ENCODE results near the gene PYGL. TPM values are rescaled to one million over a fixed set of nuclear protein-coding genes. Genes with fewer than 3 reads are reported as not detected.
A peak's percentile ranks its signal among the peaks of the same experiment; 100 is the strongest.

PYGL gene
- total RNA-seq, 1 experiment from 2014 or later: 48.3 TPM

GRCh38 chr14:50875359-50876070 lies 68.8 kb downstream of the PYGL start:
- DNase-seq (ENCODE audit: low read depth): peak; percentile 81

DNA sequence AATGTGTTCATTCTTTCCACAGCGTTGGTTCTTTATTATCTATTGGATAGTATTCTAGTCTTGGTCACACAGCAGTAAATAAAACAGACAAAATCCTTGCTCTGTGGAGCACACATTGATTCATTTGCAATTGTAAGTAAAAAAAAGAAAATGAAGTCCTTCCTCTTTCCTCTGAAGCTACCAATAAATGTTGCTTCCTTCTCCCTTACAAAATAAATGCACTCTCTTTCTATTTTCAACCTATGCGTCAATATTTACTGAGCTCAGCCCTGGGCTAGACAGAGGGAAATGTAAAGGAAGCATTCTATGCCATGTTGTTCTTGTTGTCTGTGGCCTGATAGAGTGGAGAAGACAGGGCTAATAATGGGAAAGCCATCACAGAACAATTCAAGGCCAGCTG lies 69.5 kb downstream of the PYGL start:
- DNase-seq (ENCODE audit: low read depth): no peak

DNA sequence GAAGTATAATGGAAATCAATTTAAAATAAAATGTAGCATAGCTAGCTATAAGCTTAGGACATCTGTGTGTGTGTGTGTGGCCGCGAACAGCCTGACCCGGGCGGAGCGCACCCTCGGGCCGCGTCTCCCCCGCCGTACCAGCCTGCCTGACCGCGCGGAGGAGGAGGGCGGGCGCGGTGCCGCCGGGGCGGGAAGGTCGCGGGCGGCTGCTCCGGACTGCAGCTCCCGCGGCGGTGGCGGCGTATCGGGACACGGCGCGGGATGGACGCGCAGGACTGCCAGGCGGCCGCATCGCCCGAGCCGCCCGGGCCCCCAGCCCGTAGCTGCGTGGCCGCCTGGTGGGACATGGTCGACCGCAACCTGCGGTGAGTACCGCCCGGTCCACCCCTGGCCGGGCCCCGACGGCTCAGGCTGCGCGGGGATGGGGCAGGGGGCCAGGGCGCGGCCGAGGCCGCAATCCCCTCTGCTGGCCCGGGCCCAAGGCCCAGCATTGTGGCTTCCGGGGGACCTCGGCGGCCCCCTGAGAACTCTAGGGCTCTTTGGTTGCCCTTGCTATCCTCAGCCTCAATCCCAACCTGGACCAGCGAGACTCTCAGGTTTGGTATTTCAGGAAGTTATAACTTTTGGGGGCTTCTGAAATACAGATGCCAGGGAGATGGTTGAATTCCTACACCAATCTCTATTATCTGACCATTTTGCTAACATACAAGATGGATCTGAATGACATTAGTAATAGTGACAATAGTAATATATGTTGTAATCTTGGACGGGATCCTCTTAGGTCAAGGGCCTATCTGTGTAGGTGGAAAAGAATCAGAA lies 72.2 kb downstream of the PYGL start, which contains the start of gene ABHD12B:
Gene ABHD12B, plus strand, starts transcription at position 140 of the 819 bp plus-strand sequence. Its CDS starts 122 bp downstream, at position 262.
- DNase-seq (ENCODE audit: low read depth): peak; percentile 5

DNA sequence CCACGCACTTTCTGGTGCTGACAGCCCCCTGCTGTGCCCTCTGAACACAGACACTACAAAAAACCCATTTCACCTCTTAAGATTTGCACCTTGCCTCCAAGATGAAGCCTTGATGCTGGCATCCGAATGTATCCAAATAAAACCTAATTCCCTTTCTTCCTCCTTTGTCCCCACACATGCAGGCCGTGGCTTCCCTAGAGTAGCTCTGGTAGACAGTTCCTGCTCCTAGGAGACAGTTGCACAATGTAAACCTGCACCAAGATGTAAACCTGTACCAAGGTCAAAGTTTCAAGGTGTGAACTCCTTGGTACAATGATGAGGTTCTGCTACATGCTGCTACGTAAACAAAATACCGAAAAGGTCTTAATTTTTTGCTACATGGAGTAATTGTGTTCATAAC lies 73.1 kb downstream of the PYGL start:
- DNase-seq (ENCODE audit: low read depth): no peak

- DNase-seq (ENCODE audit: low read depth): no peak
Observed at GRCh38 chr14:50865391-50866076, 78.7 kb downstream of the PYGL start.

- no peak for DNase-seq (ENCODE audit: low read depth)
Observed at GRCh38 chr14:50864946-50865345, 79.3 kb downstream of the PYGL start.

- no peak for DNase-seq (ENCODE audit: low read depth)
Observed at GRCh38 chr14:50864237-50864636, 80.0 kb downstream of the PYGL start.

GRCh38 chr14:50862036-50862570 lies 82.2 kb downstream of the PYGL start:
- DNase-seq (ENCODE audit: low read depth): no peak

DNA sequence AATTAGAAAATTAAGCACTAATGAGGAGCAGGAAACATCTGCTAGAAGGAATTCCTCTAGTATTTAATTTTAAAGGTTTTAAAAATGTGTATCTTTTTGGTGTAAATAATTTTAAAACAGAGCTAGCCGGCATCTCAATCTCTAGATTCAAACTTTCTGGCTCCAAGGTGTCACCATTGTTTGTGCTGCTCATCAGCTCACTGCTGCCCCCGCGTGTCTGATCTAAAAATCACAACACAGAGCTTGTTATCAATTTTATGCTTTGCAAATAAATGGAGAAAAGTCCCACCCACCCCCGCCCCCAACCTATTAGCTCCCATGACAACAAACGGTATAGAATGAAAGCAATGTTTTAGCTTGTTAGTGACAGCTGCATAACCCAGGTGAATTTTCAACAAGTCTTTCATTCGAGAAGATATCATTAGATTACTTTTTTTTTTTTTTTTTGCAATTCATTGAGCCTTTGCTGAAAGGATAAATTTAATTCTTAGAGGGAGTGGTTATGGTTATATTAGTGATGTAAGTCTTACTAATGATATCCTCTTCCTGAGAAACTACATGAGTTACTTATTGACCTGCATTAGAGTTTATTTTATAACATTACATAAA lies 83.7 kb downstream of the PYGL start:
- peak; percentile 68 for DNase-seq (ENCODE audit: low read depth)

GRCh38 chr14:50859296-50859624 lies 85.0 kb downstream of the PYGL start:
- no peak for DNase-seq (ENCODE audit: low read depth)

DNA sequence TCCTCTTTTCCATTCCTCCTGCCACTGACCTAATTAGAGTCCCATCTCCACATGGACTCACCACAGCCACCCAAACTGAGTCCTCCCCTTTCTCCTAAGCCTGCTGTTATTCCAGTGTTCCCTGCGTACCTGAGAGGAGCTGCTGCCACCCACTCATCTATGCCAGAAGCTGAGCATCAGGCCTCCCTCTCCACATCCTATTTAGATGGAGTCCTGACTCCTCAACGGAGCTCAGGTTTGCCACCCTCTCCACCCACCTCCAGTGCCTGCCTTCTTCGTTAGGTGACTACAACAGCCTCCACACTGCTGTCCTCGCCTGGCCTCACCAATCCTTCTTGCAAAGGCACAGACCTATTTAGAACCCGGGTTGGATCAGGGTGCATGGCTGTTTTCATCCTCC lies 87.6 kb downstream of the PYGL start:
- DNase-seq (ENCODE audit: low read depth): no peak

DNA sequence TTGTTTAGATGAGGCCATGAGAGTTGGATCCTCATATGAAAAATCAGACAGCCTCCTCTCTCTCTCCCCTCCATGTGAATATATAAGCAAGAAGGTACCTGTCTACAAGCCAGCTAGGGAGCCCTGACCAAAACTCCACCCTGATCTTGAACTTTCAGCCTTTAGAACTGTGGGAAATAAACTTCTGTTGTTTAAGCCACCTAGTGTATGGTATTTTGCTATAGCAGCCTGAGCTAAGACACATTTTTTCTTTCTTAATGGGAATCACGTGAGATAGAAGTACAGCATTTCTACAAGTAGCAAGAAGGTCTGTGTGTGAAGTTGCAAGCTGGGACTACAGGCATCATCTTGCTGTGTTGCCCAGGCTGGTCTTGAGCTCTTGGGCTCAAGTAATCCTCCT lies 88.7 kb downstream of the PYGL start:
- DNase-seq (ENCODE audit: low read depth): no peak

Other genes starting within 250 kb of the PYGL start
- 18.8 and 20.7 TPM in 2 replicates for gene NIN, start 113.3 kb downstream of the PYGL start, total RNA-seq (2014; rRNA removed; shearing (Covaris generic))
- 0.12 TPM in 1 of 2 replicates, not detected in the other for gene ABHD12B, start 72.4 kb downstream of the PYGL start, total RNA-seq (2014; rRNA removed; shearing (Covaris generic))
- 4.0 and 4.2 TPM in 2 replicates for gene TRIM9, start 150.6 kb upstream of the PYGL start, total RNA-seq (2014; rRNA removed; shearing (Covaris generic))